ENCODE measurements around the gene PGM3.
"Not testable (repeated sequence)": the region's sequence is repeated elsewhere in the genome, so short reads cannot be mapped to it uniquely, and the experiment has no call there.

The PGM3 gene

GRCh38 chr6:83192871-83193746 is at the start of gene PGM3, which contains the start of gene RWDD2A:
Gene PGM3 (minus strand): TSS chr6:83193265. CDS start chr6:83191012, 2,253 bp downstream.
Gene RWDD2A (plus strand): TSS chr6:83193357. CDS start chr6:83194452, 1,095 bp downstream.
- peak; percentile 55 for DNase-seq (ENCODE audit: low read depth, low spot score)

- no peak for DNase-seq (ENCODE audit: low read depth, low spot score)
Measured at GRCh38 chr6:83231146-83231545, 38.1 kb upstream of the PGM3 start.

- no peak for DNase-seq (ENCODE audit: low read depth, low spot score)
Measured at GRCh38 chr6:83226517-83226916, 33.5 kb upstream of the PGM3 start.

- DNase-seq (ENCODE audit: low read depth, low spot score), result no peak
Measured at GRCh38 chr6:83221889-83222479, 28.9 kb upstream of the PGM3 start.

GRCh38 chr6:83221276-83221675 is 28.2 kb upstream of the PGM3 start:
- no peak for DNase-seq (ENCODE audit: low read depth, low spot score)

- DNase-seq (ENCODE audit: low read depth, low spot score), result no peak
Measured at GRCh38 chr6:83220121-83220520, 27.1 kb upstream of the PGM3 start.

GRCh38 chr6:83218646-83219045 is 25.6 kb upstream of the PGM3 start:
- DNase-seq (ENCODE audit: low read depth, low spot score), result no peak

- no peak for DNase-seq (ENCODE audit: low read depth, low spot score)
Measured at GRCh38 chr6:83216806-83217205, 23.7 kb upstream of the PGM3 start.

- no peak for DNase-seq (ENCODE audit: low read depth, low spot score)
Measured at GRCh38 chr6:83215131-83216047, 22.3 kb upstream of the PGM3 start.

GRCh38 chr6:83202031-83202430 is 9.0 kb upstream of the PGM3 start:
- no peak for DNase-seq (ENCODE audit: low read depth, low spot score)

- no peak for DNase-seq (ENCODE audit: low read depth, low spot score)
Measured at GRCh38 chr6:83199863-83200225, 6.8 kb upstream of the PGM3 start.

GRCh38 chr6:83199173-83199862 is 6.3 kb upstream of the PGM3 start:
- no peak for DNase-seq (ENCODE audit: low read depth, low spot score)

GRCh38 chr6:83198486-83199172 is 5.6 kb upstream of the PGM3 start:
- no peak for DNase-seq (ENCODE audit: low read depth, low spot score)

GRCh38 chr6:83193747-83194566 is 892 bp upstream of the PGM3 start:
- DNase-seq (ENCODE audit: low read depth, low spot score), result no peak

- no peak for DNase-seq (ENCODE audit: low read depth, low spot score)
Measured at GRCh38 chr6:83192456-83192855, 609 bp downstream of the PGM3 start.

GRCh38 chr6:83191974-83192373 is 1.1 kb downstream of the PGM3 start:
- not testable (repeated sequence) for DNase-seq (ENCODE audit: low read depth, low spot score)

- DNase-seq (ENCODE audit: low read depth, low spot score), result no peak
Measured at GRCh38 chr6:83190626-83191025, 2.4 kb downstream of the PGM3 start.

GRCh38 chr6:83188501-83188900 is 4.6 kb downstream of the PGM3 start:
- DNase-seq (ENCODE audit: low read depth, low spot score), result no peak

GRCh38 chr6:83185096-83185495 is 8.0 kb downstream of the PGM3 start:
- no peak for DNase-seq (ENCODE audit: low read depth, low spot score)
